Stomach (tissue), 4 donors: ENCODE data around the gene PGM3.

Experiments
- CTCF ChIP-seq, 7 experiments: fragments of 450-650 bp in 4 of 7; fragments of 200-600 bp in 3 of 7; sonication (generic) in 3 of 7; IDR thresholded peaks; one replicate each; pipeline ENCODE4 v1.5.1; 2016 to 2019; ENCODE audit warnings: antibody characterized with exemption in 7 of 7, control low read depth in 2 of 7, mild to moderate bottlenecking in 1 of 7
- EP300 ChIP-seq: sonication (generic); formaldehyde crosslinking; IDR thresholded peaks from one replicate; pipeline ENCODE4 v1.6.1; 2017; ENCODE audit warnings: antibody characterized with exemption
- POLR2A ChIP-seq, 4 donors: fragments of 450-650 bp; IDR thresholded peaks; one replicate each; pipeline ENCODE4 v1.6.1; 2016; ENCODE audit warnings: antibody characterized with exemption in 4 of 4, control low read depth in 2 of 4, mild to moderate bottlenecking in 1 of 4, moderate library complexity in 1 of 4

- no peak for TF ChIP-seq CTCF (IDR thresholded peaks at IDR 0.05)
- TF ChIP-seq POLR2A (IDR thresholded peaks at IDR 0.05) = no peak
- TF ChIP-seq EP300 = no peak
Measured at GRCh38 chr6:83202031-83202430, 9.0 kb upstream of the PGM3 start.
